IMR-90 (cell line): ENCODE results near the gene IGFBPL1.

ENCODE experiments used
- BHLHE40 ChIP-seq: fragments of 150-350 bp; IDR thresholded peaks from 2 replicates; pipeline ENCODE4 v1.6.1; 2016; ENCODE audit warnings: mild to moderate bottlenecking, low read depth, low read length
- CEBPB ChIP-seq: IDR thresholded peaks from 2 replicates; pipeline ENCODE4 v1.6.1; 2012; ENCODE audit warnings: low read depth, low read length, improper control_type of control experiment
- CHD1 ChIP-seq: IDR thresholded peaks from 2 replicates; pipeline ENCODE4 v1.6.1; 2012; ENCODE audit warnings: low read depth, low read length, improper control_type of control experiment
- FOS ChIP-seq: fragments of 150-350 bp; IDR thresholded peaks from 2 replicates; pipeline ENCODE4 v1.6.1; 2016; ENCODE audit warnings: low read depth, low read length
- MAFK ChIP-seq: IDR thresholded peaks from 2 replicates; pipeline ENCODE4 v1.6.1; 2012; ENCODE audit warnings: low read depth, low read length, improper control_type of control experiment
- MAZ ChIP-seq: IDR thresholded peaks from 2 replicates; pipeline ENCODE4 v1.6.1; 2012; ENCODE audit warnings: low read depth, mild to moderate bottlenecking, low read length, improper control_type of control experiment, moderate library complexity, borderline replicate concordance
- MXI1 ChIP-seq: IDR thresholded peaks from 2 replicates; pipeline ENCODE4 v1.6.1; 2012; ENCODE audit warnings: low read depth, mild to moderate bottlenecking, low read length, moderate library complexity, borderline replicate concordance
- POLR2A ChIP-seq: IDR thresholded peaks from 2 replicates; pipeline ENCODE4 v1.6.1; 2012; ENCODE audit warnings: mild to moderate bottlenecking, low read depth, low read length
- RCOR1 ChIP-seq: IDR thresholded peaks from 2 replicates; pipeline ENCODE4 v1.6.1; 2012; ENCODE audit warnings: mild to moderate bottlenecking, low read length, improper control_type of control experiment; ENCODE audit not compliant: insufficient replicate concordance
- RFX5 ChIP-seq: IDR thresholded peaks from 2 replicates; pipeline ENCODE4 v1.8.0; 2012; ENCODE audit warnings: low read depth, mild to moderate bottlenecking, low read length, moderate library complexity
- SMC3 ChIP-seq: fragments of 150-350 bp; IDR thresholded peaks from 2 replicates; pipeline ENCODE4 v1.6.1; 2016; ENCODE audit warnings: low read depth, mild to moderate bottlenecking, antibody characterized with exemption, low read length, moderate library complexity
- TF ChIP-seq, protein P1 (sequence below): conservative IDR thresholded peaks from 2 replicates; pipeline ENCODE4 v1.5.1; 2012; ENCODE audit warnings: mild to moderate bottlenecking, low read depth, low read length, improper control_type of control experiment
- TF ChIP-seq, protein P2 (sequence below): fragments of 150-350 bp; IDR thresholded peaks from 2 replicates; pipeline ENCODE4 v1.6.1; 2017; ENCODE audit warnings: mild to moderate bottlenecking, antibody characterized with exemption, low read length, low read depth

DNA sequence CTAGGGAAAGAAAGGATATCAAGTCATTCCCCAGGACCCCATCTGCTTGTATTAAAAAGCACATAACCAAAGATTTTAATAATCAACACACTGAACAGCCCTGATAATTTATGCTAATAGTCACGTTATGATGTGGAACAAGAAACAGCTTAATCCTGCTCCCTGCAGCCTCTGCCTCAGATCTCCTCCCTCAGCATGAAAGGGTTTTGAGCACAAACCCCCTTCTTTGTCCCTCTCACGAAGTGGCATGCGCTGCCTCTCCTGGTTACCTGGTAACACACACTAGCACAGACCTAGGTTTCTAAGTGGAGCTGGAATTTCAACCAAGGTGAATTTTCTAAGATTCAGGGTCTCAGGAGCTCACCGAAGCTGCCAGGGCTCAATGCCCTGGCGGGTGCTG, 5.1 kb downstream of the IGFBPL1 start:
- TF ChIP-seq, protein P1, sequence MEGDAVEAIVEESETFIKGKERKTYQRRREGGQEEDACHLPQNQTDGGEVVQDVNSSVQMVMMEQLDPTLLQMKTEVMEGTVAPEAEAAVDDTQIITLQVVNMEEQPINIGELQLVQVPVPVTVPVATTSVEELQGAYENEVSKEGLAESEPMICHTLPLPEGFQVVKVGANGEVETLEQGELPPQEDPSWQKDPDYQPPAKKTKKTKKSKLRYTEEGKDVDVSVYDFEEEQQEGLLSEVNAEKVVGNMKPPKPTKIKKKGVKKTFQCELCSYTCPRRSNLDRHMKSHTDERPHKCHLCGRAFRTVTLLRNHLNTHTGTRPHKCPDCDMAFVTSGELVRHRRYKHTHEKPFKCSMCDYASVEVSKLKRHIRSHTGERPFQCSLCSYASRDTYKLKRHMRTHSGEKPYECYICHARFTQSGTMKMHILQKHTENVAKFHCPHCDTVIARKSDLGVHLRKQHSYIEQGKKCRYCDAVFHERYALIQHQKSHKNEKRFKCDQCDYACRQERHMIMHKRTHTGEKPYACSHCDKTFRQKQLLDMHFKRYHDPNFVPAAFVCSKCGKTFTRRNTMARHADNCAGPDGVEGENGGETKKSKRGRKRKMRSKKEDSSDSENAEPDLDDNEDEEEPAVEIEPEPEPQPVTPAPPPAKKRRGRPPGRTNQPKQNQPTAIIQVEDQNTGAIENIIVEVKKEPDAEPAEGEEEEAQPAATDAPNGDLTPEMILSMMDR, result no peak
- TF ChIP-seq RFX5, result no peak
- TF ChIP-seq MXI1, result no peak
- TF ChIP-seq POLR2A, result no peak
- no peak for TF ChIP-seq FOS
- no peak for TF ChIP-seq MAFK
- TF ChIP-seq BHLHE40, result no peak
- no peak for TF ChIP-seq SMC3
- TF ChIP-seq RCOR1, result no peak
- TF ChIP-seq, protein P2, sequence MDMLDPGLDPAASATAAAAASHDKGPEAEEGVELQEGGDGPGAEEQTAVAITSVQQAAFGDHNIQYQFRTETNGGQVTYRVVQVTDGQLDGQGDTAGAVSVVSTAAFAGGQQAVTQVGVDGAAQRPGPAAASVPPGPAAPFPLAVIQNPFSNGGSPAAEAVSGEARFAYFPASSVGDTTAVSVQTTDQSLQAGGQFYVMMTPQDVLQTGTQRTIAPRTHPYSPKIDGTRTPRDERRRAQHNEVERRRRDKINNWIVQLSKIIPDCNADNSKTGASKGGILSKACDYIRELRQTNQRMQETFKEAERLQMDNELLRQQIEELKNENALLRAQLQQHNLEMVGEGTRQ, result no peak
- no peak for TF ChIP-seq CEBPB
- TF ChIP-seq MAZ, result no peak
- no peak for TF ChIP-seq CHD1
